HG02623 (cell line): ENCODE data around the gene CD1B.
"Not testable (repeated sequence)": the region's sequence is repeated elsewhere in the genome, so short reads cannot be mapped to it uniquely, and the experiment has no call there.

Source experiments
- ATAC-seq: cut with Tn5 transposase; IDR thresholded peaks from one replicate; pipeline ENCODE4 v1.9.1; 2021; ENCODE audit warnings: moderate library complexity; ENCODE audit not compliant: unreplicated experiment

CD1B gene

DNA sequence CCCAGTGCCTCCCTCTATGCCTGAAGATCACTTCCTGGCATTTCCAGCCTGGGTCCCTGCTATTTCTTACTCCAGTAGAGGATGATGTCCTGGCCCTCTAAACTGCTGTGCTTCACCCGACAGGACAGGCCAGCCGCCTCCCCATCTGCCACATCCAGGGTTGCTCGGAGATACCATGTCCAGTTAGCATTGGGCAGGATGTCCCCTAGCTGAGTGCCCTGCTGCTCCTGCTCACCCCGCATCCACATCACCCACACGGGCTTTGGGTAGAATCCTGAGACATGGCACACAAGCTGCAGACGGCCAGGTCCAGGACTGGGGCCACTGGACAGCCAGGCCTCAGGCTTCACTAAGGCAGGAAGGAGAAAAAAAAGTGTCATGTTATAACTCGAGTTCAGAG, 2.0 kb downstream of the CD1B start:
- ATAC-seq = no peak

DNA sequence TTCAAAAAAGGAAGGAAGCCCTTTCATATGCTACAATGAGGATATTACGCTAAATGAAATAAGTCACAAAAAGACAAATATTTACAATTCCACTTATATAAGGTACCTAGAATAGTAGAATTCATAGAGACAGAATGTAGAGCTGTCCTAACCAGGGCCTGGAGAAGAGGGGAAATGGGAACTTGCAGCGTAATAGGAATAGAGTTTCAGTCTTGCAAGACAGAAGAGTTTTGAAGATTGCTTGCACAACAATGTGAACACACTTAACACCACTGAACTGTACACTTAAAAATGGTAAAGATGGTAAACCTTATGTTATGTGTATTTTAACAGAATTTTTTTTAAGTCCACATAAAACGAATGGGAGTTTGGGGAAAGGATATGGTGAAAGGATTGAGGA, 2.9 kb downstream of the CD1B start:
- no peak for ATAC-seq

- ATAC-seq = no peak
Observed at GRCh38 chr1:158327481-158327880, 3.9 kb downstream of the CD1B start.

- ATAC-seq = no peak
Observed at GRCh38 chr1:158324395-158324794, 6.9 kb downstream of the CD1B start.

DNA sequence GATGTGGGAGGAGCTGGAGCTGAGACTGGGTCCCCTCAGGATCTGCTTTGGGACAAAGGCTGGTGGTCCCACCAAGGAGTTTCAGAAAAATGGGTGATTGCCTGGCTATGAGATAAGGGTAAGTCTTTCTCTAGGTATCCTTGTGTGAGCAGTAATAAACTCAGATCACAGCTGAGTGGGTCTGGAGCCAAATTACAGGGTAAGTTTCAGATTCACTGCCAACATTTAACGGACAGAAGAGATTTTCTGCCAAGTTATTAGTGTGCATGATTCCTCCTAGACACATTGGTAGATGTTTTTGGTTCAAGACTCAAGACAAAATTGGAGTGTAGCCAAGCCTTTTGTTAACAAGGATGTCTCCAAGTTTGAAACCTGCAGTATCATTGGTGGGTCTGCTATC, 7.5 kb downstream of the CD1B start:
- ATAC-seq = no peak

GRCh38 chr1:158311066-158311465, 20.3 kb downstream of the CD1B start:
- no peak for ATAC-seq

DNA sequence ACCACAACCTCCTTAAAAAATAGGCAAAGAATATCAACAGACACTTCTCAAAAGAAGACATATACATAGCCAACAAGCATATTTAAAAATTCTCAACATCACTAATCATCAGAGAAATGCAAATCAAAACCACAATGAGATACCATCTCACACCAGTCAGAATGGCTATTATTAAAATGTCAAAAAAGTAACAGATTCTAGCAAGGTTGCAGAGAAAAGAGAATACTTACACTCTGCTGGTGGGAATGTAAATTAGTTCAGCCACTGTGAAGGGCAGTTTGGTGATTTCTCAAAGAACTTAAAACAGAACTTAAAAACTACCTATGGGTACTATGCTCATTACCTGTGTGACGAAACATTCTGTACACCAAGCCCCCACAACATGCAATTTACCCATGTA, 20.7 kb downstream of the CD1B start:
- no peak for ATAC-seq

DNA sequence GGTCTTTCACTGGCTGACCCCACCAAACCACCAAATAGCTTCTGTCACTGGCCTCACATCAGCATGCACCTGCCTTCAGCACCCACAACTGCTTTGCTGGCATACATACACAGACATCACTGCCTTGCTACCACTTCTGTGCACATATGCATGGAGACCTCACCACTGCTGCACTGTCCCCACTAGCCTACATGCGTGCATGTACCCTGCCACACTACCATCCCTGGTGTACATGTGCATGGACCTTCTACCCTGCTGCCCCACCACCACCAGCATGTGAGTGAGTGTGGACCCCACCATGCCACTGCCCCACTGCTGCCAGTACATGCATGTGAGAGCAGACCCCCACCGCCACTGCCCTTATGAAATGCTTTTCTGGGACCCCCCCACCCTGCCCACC, 35.5 kb downstream of the CD1B start:
- ATAC-seq = no peak

DNA sequence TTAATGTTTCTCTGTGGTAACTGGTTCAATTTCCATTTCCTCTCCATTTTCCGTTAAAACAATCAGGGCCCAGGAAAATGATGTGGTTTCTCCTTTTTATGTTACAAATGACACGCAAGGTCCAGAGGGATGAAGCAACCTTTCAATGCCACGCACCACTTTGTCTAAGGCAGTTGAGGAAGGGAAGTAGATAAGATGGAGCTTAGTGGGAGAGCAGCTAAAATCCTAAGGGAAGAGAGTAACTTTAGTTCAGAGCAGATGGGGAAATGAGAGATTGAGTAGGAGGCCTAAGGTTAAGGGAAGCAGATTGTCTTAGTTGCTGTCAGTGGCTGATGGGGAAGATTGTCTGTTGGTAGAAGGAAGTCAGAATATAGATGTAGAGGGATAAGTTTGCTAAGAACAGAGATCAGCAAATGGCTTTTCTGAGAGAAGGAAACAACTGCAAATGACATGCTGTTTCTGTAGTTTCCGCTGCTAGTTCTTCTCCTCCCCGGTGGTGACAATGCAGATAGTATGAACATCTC, 40.9 kb downstream of the CD1B start:
- no peak for ATAC-seq

- no peak for ATAC-seq
Observed at GRCh38 chr1:158289811-158290210, 41.5 kb downstream of the CD1B start, which contains the start of gene CD1C. TSS of gene CD1C (plus strand) at chr1:158289923. CDS start at chr1:158290065, 142 bp downstream.

DNA sequence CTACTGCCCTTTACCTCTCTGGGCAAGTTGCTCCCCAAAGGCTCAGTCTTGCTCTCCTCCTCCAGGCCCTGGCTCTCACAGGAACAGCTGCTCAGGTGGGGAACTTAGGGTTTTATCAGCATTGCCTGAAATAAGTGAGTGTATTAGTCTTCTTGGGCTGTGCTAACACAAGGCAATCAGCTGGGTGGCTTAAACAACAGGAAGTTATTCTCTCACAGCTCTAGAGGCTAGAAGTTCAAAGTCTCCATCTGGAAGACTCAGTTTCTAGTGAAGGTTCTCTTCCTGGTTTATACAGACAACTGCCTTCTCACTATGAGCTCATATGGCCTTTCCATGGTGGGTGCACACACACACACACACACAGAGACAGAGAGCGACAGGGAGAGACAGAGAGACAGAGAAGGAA, 44.4 kb downstream of the CD1B start:
- peak; percentile 10 for ATAC-seq

DNA sequence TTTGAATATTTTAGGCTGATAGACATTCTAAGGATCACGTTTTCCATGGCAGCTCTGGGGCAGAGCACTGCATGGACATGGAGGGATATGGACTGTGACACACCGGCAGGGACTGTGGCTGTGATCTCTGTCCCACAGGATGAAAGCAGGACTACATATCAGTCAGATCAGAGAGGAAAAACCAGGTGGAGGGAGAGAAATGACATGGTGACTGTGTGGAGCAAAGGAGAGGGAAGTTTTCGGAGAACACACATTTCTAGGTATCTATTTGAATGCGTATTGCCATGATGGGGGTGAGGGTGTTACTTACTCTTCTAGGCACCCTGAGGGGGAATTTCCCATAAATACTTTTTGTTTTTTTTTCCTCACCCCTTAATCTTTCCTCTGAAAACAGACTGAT, 44.8 kb downstream of the CD1B start:
- ATAC-seq = peak; percentile 24

- ATAC-seq = peak; percentile 58
Observed at GRCh38 chr1:158285756-158286241, 45.5 kb downstream of the CD1B start.

GRCh38 chr1:158283965-158284364, 47.4 kb downstream of the CD1B start:
- peak; percentile 34 for ATAC-seq

- not testable (repeated sequence) for ATAC-seq
Observed at GRCh38 chr1:158282421-158282820, 48.9 kb downstream of the CD1B start.
